ENCODE measurements around the gene RABGAP1L. TPM values are rescaled to one million over a fixed set of nuclear protein-coding genes. Genes with fewer than 3 reads are reported as not detected.

RABGAP1L gene
- total and polyA plus RNA-seq, 2 experiments from 2014 or later, result 9.2 to 21.4 TPM

- no peak for TF ChIP-seq CTCF (IDR thresholded peaks at IDR 0.05; ENCODE audit: low read depth, low read length)
- peaks cover 16% of the 10 kb centered on the region for H3K4me1 ChIP-seq (ENCODE audit: low read depth)
- H3K4me3 ChIP-seq, result no peak overlapping the region
- peak; percentile 3 to 38 for DNase-seq (ENCODE audit: low read depth in 1 of 2, low spot score in 1 of 2)
- no peaks in the 10 kb centered on the region for H3K9me3 ChIP-seq (ENCODE audit: low read depth)
- no peaks in the 10 kb centered on the region for H3K27me3 ChIP-seq
- no peaks in the 10 kb centered on the region for H3K36me3 ChIP-seq
- no peak overlapping the region for H3K27ac ChIP-seq
Observed at GRCh38 chr1:174266991-174267612, 107.8 kb downstream of the RABGAP1L start.

GRCh38 chr1:174269989-174270651 is 110.8 kb downstream of the RABGAP1L start:
- no peaks in the 10 kb centered on the region for H3K9me3 ChIP-seq (ENCODE audit: low read depth)
- H3K27me3 ChIP-seq, result no peaks in the 10 kb centered on the region
- no peak for DNase-seq (ENCODE audit: low read depth in 1 of 2, low spot score in 1 of 2)
- H3K27ac ChIP-seq, result no peak overlapping the region
- peaks cover 16% of the 10 kb centered on the region for H3K4me1 ChIP-seq (ENCODE audit: low read depth)
- H3K36me3 ChIP-seq, result no peaks in the 10 kb centered on the region
- H3K4me3 ChIP-seq, result no peak overlapping the region
- no peak for TF ChIP-seq CTCF (IDR thresholded peaks at IDR 0.05; ENCODE audit: low read depth, low read length)

- Histone ChIP-seq H3K27ac (no peak overlapping the region), H3K4me1 (ENCODE audit: low read depth) (no peaks in the 10 kb centered on the region), H3K27me3 (no peaks in the 10 kb centered on the region), H3K36me3 (no peaks in the 10 kb centered on the region), H3K9me3 (ENCODE audit: low read depth) (no peaks in the 10 kb centered on the region), H3K4me3 (no peak overlapping the region)
- DNase-seq (ENCODE audit: low read depth in 1 of 2, low spot score in 1 of 2), result no peak
- TF ChIP-seq CTCF (IDR thresholded peaks at IDR 0.05; ENCODE audit: low read depth, low read length), result no peak
Observed at GRCh38 chr1:174273190-174273589, 113.9 kb downstream of the RABGAP1L start.

GRCh38 chr1:174273776-174274175 is 114.5 kb downstream of the RABGAP1L start:
- H3K36me3 ChIP-seq, result no peaks in the 10 kb centered on the region
- no peaks in the 10 kb centered on the region for H3K27me3 ChIP-seq
- no peaks in the 10 kb centered on the region for H3K9me3 ChIP-seq (ENCODE audit: low read depth)
- DNase-seq (ENCODE audit: low read depth in 1 of 2, low spot score in 1 of 2), result no peak
- H3K4me3 ChIP-seq, result no peak overlapping the region
- H3K27ac ChIP-seq, result no peak overlapping the region
- TF ChIP-seq CTCF (IDR thresholded peaks at IDR 0.05; ENCODE audit: low read depth, low read length), result no peak
- no peaks in the 10 kb centered on the region for H3K4me1 ChIP-seq (ENCODE audit: low read depth)

GRCh38 chr1:174274452-174274851 is 115.1 kb downstream of the RABGAP1L start:
- Histone ChIP-seq H3K36me3 (no peaks in the 10 kb centered on the region), H3K9me3 (ENCODE audit: low read depth) (no peaks in the 10 kb centered on the region), H3K27ac (no peak overlapping the region), H3K4me1 (ENCODE audit: low read depth) (no peaks in the 10 kb centered on the region), H3K27me3 (no peaks in the 10 kb centered on the region), H3K4me3 (no peak overlapping the region)
- TF ChIP-seq CTCF (IDR thresholded peaks at IDR 0.05; ENCODE audit: low read depth, low read length), result no peak
- DNase-seq (ENCODE audit: low read depth in 1 of 2, low spot score in 1 of 2), result no peak

All from cardiac muscle cell (in vitro differentiated cells and primary cell).